ENCODE measurements around the gene DUX4. TPM values are rescaled to one million over a fixed set of nuclear protein-coding genes. Genes with fewer than 3 reads are reported as not detected.
"Not testable (repeated sequence)": the region's sequence is repeated elsewhere in the genome, so short reads cannot be mapped to it uniquely, and the experiment has no call there.

DUX4 gene
- not detected for polyA plus RNA-seq (2013, experiment 1 of 2)
- polyA plus RNA-seq (2013, experiment 2 of 2) = not detected

- H3K4ac ChIP-seq (ENCODE audit: low read depth, low read length); H2BK5ac ChIP-seq (ENCODE audit: low read length); H3K4me1 ChIP-seq (ENCODE audit: control insufficient read depth, low read depth, low read length); H4K5ac ChIP-seq (ENCODE audit: low read length); H2BK15ac ChIP-seq (replicated peaks; ENCODE audit: low read depth); H3K27ac ChIP-seq (ENCODE audit: low read depth, low read length); H2AK5ac ChIP-seq (ENCODE audit: low read length); H3K27me3 ChIP-seq (ENCODE audit: insufficient read depth, low read length, poor library complexity); H3K4me3 ChIP-seq (ENCODE audit: low read length); H2BK120ac ChIP-seq (ENCODE audit: low read depth, low read length); H3K79me2 ChIP-seq (ENCODE audit: control insufficient read depth, insufficient read depth, low read length); H3K18ac ChIP-seq (ENCODE audit: low read length); H3K36me3 ChIP-seq (ENCODE audit: control insufficient read depth, insufficient read depth, low read length); H3K79me1 ChIP-seq (ENCODE audit: low read length); H3K9ac ChIP-seq (ENCODE audit: low read length); H4K8ac ChIP-seq (ENCODE audit: low read depth, low read length); H3K4me2 ChIP-seq (ENCODE audit: low read length); H3K23ac ChIP-seq (ENCODE audit: low read length); DNase-seq; H3K56ac ChIP-seq (ENCODE audit: low read length): not testable (repeated sequence)
- no CpG with 5 or more reads among the region's 32 CpGs for WGBS (ENCODE audit: extremely low coverage, insufficient coverage, low lambda C conversion rate)
These were observed at the start of gene DUX4 for GRCh38 chr4:190173428-190173827. Gene DUX4, plus strand, starts transcription at chr4:190173774. Its CDS starts 0 bp downstream, at chr4:190173774.

GRCh38 chr4:190175436-190175835 is 1.9 kb downstream of the DUX4 start:
- H2AK5ac ChIP-seq (ENCODE audit: low read length); H3K23ac ChIP-seq (ENCODE audit: low read length); H2BK120ac ChIP-seq (ENCODE audit: low read depth, low read length); H3K79me1 ChIP-seq (ENCODE audit: low read length); H3K27ac ChIP-seq (ENCODE audit: low read depth, low read length); H2BK5ac ChIP-seq (ENCODE audit: low read length); H4K5ac ChIP-seq (ENCODE audit: low read length); H4K8ac ChIP-seq (ENCODE audit: low read depth, low read length); H3K4me2 ChIP-seq (ENCODE audit: low read length); H3K79me2 ChIP-seq (ENCODE audit: control insufficient read depth, insufficient read depth, low read length); H3K18ac ChIP-seq (ENCODE audit: low read length); H2BK15ac ChIP-seq (replicated peaks; ENCODE audit: low read depth); H3K9ac ChIP-seq (ENCODE audit: low read length); H3K27me3 ChIP-seq (ENCODE audit: insufficient read depth, low read length, poor library complexity); DNase-seq; H3K36me3 ChIP-seq (ENCODE audit: control insufficient read depth, insufficient read depth, low read length); H3K56ac ChIP-seq (ENCODE audit: low read length); H3K4me1 ChIP-seq (ENCODE audit: control insufficient read depth, low read depth, low read length); H3K4ac ChIP-seq (ENCODE audit: low read depth, low read length); H3K4me3 ChIP-seq (ENCODE audit: low read length): not testable (repeated sequence)
- no CpG with 5 or more reads among the region's 33 CpGs for WGBS (ENCODE audit: extremely low coverage, insufficient coverage, low lambda C conversion rate)

DNA sequence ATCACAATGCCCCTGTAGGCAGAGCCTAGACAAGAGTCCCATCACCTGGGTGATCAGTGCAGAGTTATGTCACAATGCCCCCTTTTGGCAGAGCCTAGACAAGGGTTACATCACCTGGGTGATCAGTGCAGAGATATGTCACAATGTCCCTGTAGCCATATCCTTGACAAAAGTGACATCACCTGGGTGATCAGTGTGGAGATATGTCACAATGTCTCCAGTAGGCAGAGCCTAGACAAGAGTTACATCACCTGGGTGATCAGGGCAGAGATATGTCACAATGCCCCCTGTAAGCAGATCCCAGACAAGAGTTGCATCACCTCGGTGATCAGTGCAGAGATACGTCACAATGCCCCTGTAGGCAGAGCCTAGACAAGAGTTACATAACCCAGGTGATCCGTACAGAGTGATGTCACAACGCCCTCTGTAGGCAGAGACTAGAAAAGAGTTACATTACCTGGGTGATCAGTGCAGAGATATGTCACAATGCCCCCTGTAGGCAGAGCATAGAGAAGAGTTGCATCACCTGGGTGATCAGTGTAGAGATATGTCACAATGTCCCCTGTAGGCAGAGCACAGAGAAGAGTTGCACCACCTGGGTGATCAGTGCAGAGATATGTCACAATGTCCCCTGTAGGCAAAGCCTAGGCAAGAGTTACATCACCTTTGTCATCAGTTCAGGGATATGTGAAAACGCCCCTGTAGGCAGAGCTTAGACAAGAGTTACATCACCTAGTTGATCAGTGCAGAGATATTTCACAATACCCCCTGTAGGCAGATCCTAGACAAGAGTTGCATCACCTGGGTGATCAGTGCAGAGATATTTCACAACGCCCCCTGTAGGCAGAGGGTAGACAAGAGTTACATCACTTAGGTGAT is 4.4 kb downstream of the DUX4 start:
- no CpG with 5 or more reads among the region's 6 CpGs for WGBS (ENCODE audit: extremely low coverage, insufficient coverage, low lambda C conversion rate)
- not testable (repeated sequence) for H2BK5ac ChIP-seq (ENCODE audit: low read length); H3K27ac ChIP-seq (ENCODE audit: low read depth, low read length); H3K27me3 ChIP-seq (ENCODE audit: insufficient read depth, low read length, poor library complexity); H4K5ac ChIP-seq (ENCODE audit: low read length); H2BK120ac ChIP-seq (ENCODE audit: low read depth, low read length); H3K4ac ChIP-seq (ENCODE audit: low read depth, low read length); H3K36me3 ChIP-seq (ENCODE audit: control insufficient read depth, insufficient read depth, low read length); H3K4me2 ChIP-seq (ENCODE audit: low read length); H3K4me1 ChIP-seq (ENCODE audit: control insufficient read depth, low read depth, low read length); H2AK5ac ChIP-seq (ENCODE audit: low read length); H3K56ac ChIP-seq (ENCODE audit: low read length); H4K8ac ChIP-seq (ENCODE audit: low read depth, low read length); H3K23ac ChIP-seq (ENCODE audit: low read length); H3K79me1 ChIP-seq (ENCODE audit: low read length); H3K18ac ChIP-seq (ENCODE audit: low read length); H3K4me3 ChIP-seq (ENCODE audit: low read length); H3K9ac ChIP-seq (ENCODE audit: low read length); DNase-seq; H2BK15ac ChIP-seq (replicated peaks; ENCODE audit: low read depth); H3K79me2 ChIP-seq (ENCODE audit: control insufficient read depth, insufficient read depth, low read length)

GRCh38 chr4:190178606-190178990 is 5.0 kb downstream of the DUX4 start:
- H3K79me1 ChIP-seq (ENCODE audit: low read length); H3K36me3 ChIP-seq (ENCODE audit: control insufficient read depth, insufficient read depth, low read length); H3K18ac ChIP-seq (ENCODE audit: low read length); H3K4me2 ChIP-seq (ENCODE audit: low read length); H3K4me3 ChIP-seq (ENCODE audit: low read length); H2AK5ac ChIP-seq (ENCODE audit: low read length); H3K56ac ChIP-seq (ENCODE audit: low read length); H3K4ac ChIP-seq (ENCODE audit: low read depth, low read length); DNase-seq; H3K27ac ChIP-seq (ENCODE audit: low read depth, low read length); H2BK15ac ChIP-seq (replicated peaks; ENCODE audit: low read depth); H3K4me1 ChIP-seq (ENCODE audit: control insufficient read depth, low read depth, low read length); H2BK5ac ChIP-seq (ENCODE audit: low read length); H3K9ac ChIP-seq (ENCODE audit: low read length); H4K5ac ChIP-seq (ENCODE audit: low read length); H3K23ac ChIP-seq (ENCODE audit: low read length); H2BK120ac ChIP-seq (ENCODE audit: low read depth, low read length); H3K27me3 ChIP-seq (ENCODE audit: insufficient read depth, low read length, poor library complexity); H4K8ac ChIP-seq (ENCODE audit: low read depth, low read length); H3K79me2 ChIP-seq (ENCODE audit: control insufficient read depth, insufficient read depth, low read length): not testable (repeated sequence)
- no CpG with 5 or more reads among the region's 4 CpGs for WGBS (ENCODE audit: extremely low coverage, insufficient coverage, low lambda C conversion rate)

DNA sequence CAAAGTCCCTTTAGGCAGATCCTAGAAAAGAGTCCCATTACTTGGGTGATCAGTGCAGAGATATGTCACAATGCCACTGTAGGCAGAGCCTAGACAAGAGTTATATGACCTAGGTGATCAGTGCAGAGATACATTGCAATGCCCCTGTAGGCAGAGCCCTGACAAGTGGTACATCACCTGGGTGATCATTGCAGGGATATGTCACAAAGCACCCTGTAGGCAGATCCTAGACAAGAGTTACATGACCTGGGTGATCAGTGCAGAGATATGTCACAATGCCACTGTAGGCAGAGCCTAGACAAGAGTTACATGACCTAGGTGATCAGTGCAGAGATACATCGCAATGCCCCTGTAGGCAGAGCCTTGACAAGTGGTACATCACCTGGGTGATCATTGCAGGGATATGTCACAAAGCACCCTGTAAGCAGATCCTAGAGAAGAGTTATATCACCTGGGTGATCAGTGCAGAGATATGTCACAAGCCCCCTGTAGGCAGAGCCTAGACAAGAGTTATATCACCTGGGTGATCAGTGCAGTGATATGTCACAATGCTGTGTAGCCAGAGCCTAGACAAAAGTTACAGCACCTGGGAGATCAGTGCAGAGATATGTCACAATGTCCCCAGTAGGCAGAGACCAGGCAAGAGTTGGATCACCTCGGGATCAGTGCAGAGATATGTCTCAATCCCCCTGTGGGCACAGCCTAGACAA is 5.6 kb downstream of the DUX4 start:
- H3K23ac ChIP-seq (ENCODE audit: low read length); H3K79me2 ChIP-seq (ENCODE audit: control insufficient read depth, insufficient read depth, low read length); H4K8ac ChIP-seq (ENCODE audit: low read depth, low read length); H3K9ac ChIP-seq (ENCODE audit: low read length); H2BK15ac ChIP-seq (replicated peaks; ENCODE audit: low read depth); H3K56ac ChIP-seq (ENCODE audit: low read length); H3K4me2 ChIP-seq (ENCODE audit: low read length); H3K36me3 ChIP-seq (ENCODE audit: control insufficient read depth, insufficient read depth, low read length); H3K4me1 ChIP-seq (ENCODE audit: control insufficient read depth, low read depth, low read length); H2BK5ac ChIP-seq (ENCODE audit: low read length); H4K5ac ChIP-seq (ENCODE audit: low read length); H3K4me3 ChIP-seq (ENCODE audit: low read length); H3K27me3 ChIP-seq (ENCODE audit: insufficient read depth, low read length, poor library complexity); H3K27ac ChIP-seq (ENCODE audit: low read depth, low read length); H3K79me1 ChIP-seq (ENCODE audit: low read length); H2BK120ac ChIP-seq (ENCODE audit: low read depth, low read length); H3K4ac ChIP-seq (ENCODE audit: low read depth, low read length); H2AK5ac ChIP-seq (ENCODE audit: low read length); DNase-seq; H3K18ac ChIP-seq (ENCODE audit: low read length): not testable (repeated sequence)
- no CpG with 5 or more reads among the region's 2 CpGs for WGBS (ENCODE audit: extremely low coverage, insufficient coverage, low lambda C conversion rate)

Measured in mesendoderm (in vitro differentiated cells).